SU-DHL-6 (cell line): Measurements from ENCODE around the gene MICAL1.

Experiments used
- CTCF ChIP-seq: fragments of 200-600 bp; sonication (generic); IDR thresholded peaks from one replicate; pipeline ENCODE4 v1.5.1; 2017; ENCODE audit warnings: antibody characterized with exemption, mild to moderate bottlenecking, low read length, moderate library complexity; ENCODE audit not compliant: insufficient read depth, poor library complexity, severe bottlenecking
- EZH2phosphoT487 ChIP-seq: fragments of 200-600 bp; sonication (generic), shearing (Covaris generic); conservative IDR thresholded peaks from 2 replicates; pipeline ENCODE4 v1.6.1; 2018; ENCODE audit warnings: mild to moderate bottlenecking, antibody characterized with exemption, low read length, moderate library complexity, mixed read lengths

GRCh38 chr6:109503327-109504224, 48.0 kb upstream of the MICAL1 start:
- TF ChIP-seq CTCF (no peak), EZH2phosphoT487 (no peak)
